Aorta (tissue), 5 donors: Measurements from ENCODE around the gene SMARCAD1. TPM values are rescaled to one million over a fixed set of nuclear protein-coding genes. Genes with fewer than 3 reads are reported as not detected.
"Not testable (repeated sequence)": the region's sequence is repeated elsewhere in the genome, so short reads cannot be mapped to it uniquely, and the experiment has no call there.

ENCODE experiments used
- ATAC-seq: fragments of 200-7000 bp; cut with Tn5 transposase; one replicate; pipeline ENCODE4 v1.9.1; 2022; ENCODE audit warnings: moderate library complexity; ENCODE audit not compliant: low FRiP score
- DNase-seq, 2 donors: peaks; one replicate each; pipeline ENCODE4 v3.0.0-alpha.2; 2020
- H3K27ac ChIP-seq, 2 donors: one replicate each; pipeline ENCODE4 v1.5.1; 2013; ENCODE audit warnings: low read length in 2 of 2, mild to moderate bottlenecking in 2 of 2, moderate library complexity in 2 of 2, control low read depth in 1 of 2, inconsistent platforms in 1 of 2, low read depth in 1 of 2
- H3K27me3 ChIP-seq, 2 donors: one replicate each; pipeline ENCODE4 v1.6.1; 2013; ENCODE audit warnings: control low read depth in 1 of 2, low read length in 1 of 2, mild to moderate bottlenecking in 1 of 2, moderate library complexity in 1 of 2; ENCODE audit not compliant: insufficient read depth in 2 of 2, control insufficient read depth in 1 of 2
- H3K36me3 ChIP-seq, 2 donors: one replicate each; pipeline ENCODE4 v1.6.1; 2013; ENCODE audit warnings: control low read depth in 1 of 2, low read length in 1 of 2, mild to moderate bottlenecking in 1 of 2; ENCODE audit not compliant: insufficient read depth in 2 of 2, control insufficient read depth in 1 of 2
- H3K4me1 ChIP-seq, 2 donors: one replicate each; pipeline ENCODE4 v1.6.1; 2013; ENCODE audit warnings: low read length in 2 of 2, control low read depth in 1 of 2, mild to moderate bottlenecking in 1 of 2, moderate library complexity in 1 of 2; ENCODE audit not compliant: insufficient read depth in 2 of 2, control insufficient read depth in 1 of 2
- H3K4me3 ChIP-seq, 2 donors: one replicate each; pipeline ENCODE4 v1.5.1; 2013; ENCODE audit warnings: low read length in 2 of 2, control low read depth in 1 of 2, mild to moderate bottlenecking in 1 of 2
- H3K9me3 ChIP-seq: one replicate; pipeline ENCODE4 v1.6.1; 2013; ENCODE audit warnings: mild to moderate bottlenecking, low read length; ENCODE audit not compliant: control insufficient read depth
- WGBS, 2 donors: extraction: QIAGEN DNeasy Blood & Tissue Kit; methylation state at CpG; one replicate each; pipeline ENCODE4 v1.1.7; 2013; 5-methylcytosine and 5-hydroxymethylcytosine counted together
- intact Hi-C, 2 donors: fragments of 100-400 bp; cut with DNase I; formaldehyde crosslinking; loops; one replicate each; pipeline versions ENCODE4 v1.14.2 to v1.15.0; 2022
- polyA plus RNA-seq, 2 donors: library from polyadenylated mRNA; stranded (reverse); fragments of 200-250 nt; gene quantifications; one replicate each; pipeline ENCODE4 v1.2.3, GENCODE V29; 2013
- total RNA-seq, 2 donors: library from RNA; stranded (reverse); fragmentation: NEBNext Ultra II Directional; extraction: Animal tissue kit (Norgen Biotek cat#: 25700); gene quantifications; one replicate each; pipeline ENCODE4 v1.2.1, GENCODE V29; 2021
- donor health status: healthy with polysubstance abuse.
- donor health status: Bipolar disorder and iron deficiency.
- donor health status: DM: no; HTN: no; CAD: no.
- donor health status: DM: no; HTN: no; CAD: no.
- donor health status: DM: yes; HTN: yes; CAD: no.

SMARCAD1 gene
- total and polyA plus RNA-seq, 4 donors = 2.9 to 27.8 (median 15.1) TPM

- Histone ChIP-seq H3K9me3 (no peaks in the 10 kb centered on the region), H3K36me3 (no peaks in the 10 kb centered on the region), H3K27ac (no peak overlapping the region), H3K4me1 (no peaks in the 10 kb centered on the region), H3K27me3 (no peaks in the 10 kb centered on the region), H3K4me3 (no peak overlapping the region)
- intact Hi-C loops = loop anchor here (10.0 kb wide), 4 partner anchors 87 to 317 kb away; no protein-coding TSS in a partner anchor
- no peak for DNase-seq
- WGBS, 2 donors = 79 to 83% methylated on average over 4 of the region's 4 CpGs
- ATAC-seq = no peak
These were observed 99.7 kb downstream of the SMARCAD1 start for GRCh38 chr4:94307231-94307871.

GRCh38 chr4:94319927-94320326 is 112.3 kb downstream of the SMARCAD1 start:
- H3K27ac ChIP-seq, H3K27me3 ChIP-seq, ATAC-seq, DNase-seq, H3K4me1 ChIP-seq, H3K4me3 ChIP-seq, H3K9me3 ChIP-seq, H3K36me3 ChIP-seq, intact Hi-C loops: not testable (repeated sequence)

GRCh38 chr4:94325835-94326234 is 118.2 kb downstream of the SMARCAD1 start:
- intact Hi-C loops = no loop called here
- Histone ChIP-seq H3K27me3 (no peaks in the 10 kb centered on the region), H3K9me3 (peaks cover 8% of the 10 kb centered on the region), H3K4me3 (no peak overlapping the region), H3K27ac (no peak overlapping the region), H3K4me1 (no peaks in the 10 kb centered on the region), H3K36me3 (no peaks in the 10 kb centered on the region)
- no peak for ATAC-seq
- 86 to 90% methylated on average over 1 of the region's 1 CpG for WGBS, 2 donors
- no peak for DNase-seq

GRCh38 chr4:94329933-94330332 is 122.3 kb downstream of the SMARCAD1 start:
- Histone ChIP-seq H3K4me3 (no peak overlapping the region), H3K36me3 (no peaks in the 10 kb centered on the region), H3K9me3 (peaks cover 8% of the 10 kb centered on the region), H3K27ac (no peak overlapping the region), H3K4me1 (no peaks in the 10 kb centered on the region), H3K27me3 (no peaks in the 10 kb centered on the region)
- WGBS, 2 donors = 61 to 81% methylated on average over 1 of the region's 1 CpG
- DNase-seq = no peak
- ATAC-seq = no peak
- intact Hi-C loops = no loop called here

- no peak for ATAC-seq
- H3K4me1 ChIP-seq = no peaks in the 10 kb centered on the region
- no peak for DNase-seq
- intact Hi-C loops = no loop called here
- H3K27me3 ChIP-seq = no peaks in the 10 kb centered on the region
- no peaks in the 10 kb centered on the region for H3K36me3 ChIP-seq
- no peak overlapping the region for H3K27ac ChIP-seq
- H3K4me3 ChIP-seq = no peak overlapping the region
- WGBS, 2 donors = 57 to 71% methylated on average over 5 of the region's 5 CpGs
- H3K9me3 ChIP-seq = no peaks in the 10 kb centered on the region
These were observed 125.4 kb downstream of the SMARCAD1 start for GRCh38 chr4:94332983-94333590.

GRCh38 chr4:94333866-94334265 is 126.2 kb downstream of the SMARCAD1 start:
- H3K27me3 ChIP-seq = no peaks in the 10 kb centered on the region
- no peaks in the 10 kb centered on the region for H3K4me1 ChIP-seq
- intact Hi-C loops = no loop called here
- DNase-seq (no peak), ATAC-seq (no peak)
- WGBS, 2 donors = 73 to 79% methylated on average over 3 of the region's 3 CpGs
- no peaks in the 10 kb centered on the region for H3K36me3 ChIP-seq
- H3K9me3 ChIP-seq = no peaks in the 10 kb centered on the region
- H3K4me3 ChIP-seq = no peak overlapping the region
- H3K27ac ChIP-seq = no peak overlapping the region

GRCh38 chr4:94334476-94334875 is 126.8 kb downstream of the SMARCAD1 start:
- no peak overlapping the region for H3K4me3 ChIP-seq
- no peaks in the 10 kb centered on the region for H3K9me3 ChIP-seq
- ATAC-seq (peak; percentile 52), DNase-seq (no peak)
- H3K36me3 ChIP-seq = no peaks in the 10 kb centered on the region
- H3K27ac ChIP-seq = no peak overlapping the region
- WGBS, 2 donors = 34 to 39% methylated on average over 2 of the region's 2 CpGs
- intact Hi-C loops = no loop called here
- H3K4me1 ChIP-seq = no peaks in the 10 kb centered on the region
- H3K27me3 ChIP-seq = no peaks in the 10 kb centered on the region

GRCh38 chr4:94334962-94335361 is 127.3 kb downstream of the SMARCAD1 start:
- DNase-seq (no peak), ATAC-seq (peak; percentile 41)
- Histone ChIP-seq H3K4me1 (no peaks in the 10 kb centered on the region), H3K4me3 (no peak overlapping the region), H3K27ac (no peak overlapping the region), H3K36me3 (no peaks in the 10 kb centered on the region), H3K9me3 (no peaks in the 10 kb centered on the region), H3K27me3 (no peaks in the 10 kb centered on the region)
- intact Hi-C loops = no loop called here
- 78 to 81% methylated on average over 3 of the region's 3 CpGs for WGBS, 2 donors

- no peaks in the 10 kb centered on the region for H3K27me3 ChIP-seq
- H3K4me1 ChIP-seq = no peaks in the 10 kb centered on the region
- H3K36me3 ChIP-seq = no peaks in the 10 kb centered on the region
- no peak for DNase-seq
- no peaks in the 10 kb centered on the region for H3K9me3 ChIP-seq
- ATAC-seq = no peak
- H3K4me3 ChIP-seq = no peak overlapping the region
- WGBS, 2 donors = 74 to 81% methylated on average over 3 of the region's 3 CpGs
- intact Hi-C loops = no loop called here
- no peak overlapping the region for H3K27ac ChIP-seq
These were observed 128.6 kb downstream of the SMARCAD1 start for GRCh38 chr4:94336303-94336702.
